Measurements from ENCODE around the gene GABRB3.

Gene GABRB3

GRCh38 chr15:26682598-26683164 is 90.2 kb downstream of the GABRB3 start:
- no peak overlapping the region for H3K4me3 ChIP-seq
- TF ChIP-seq CTCF (IDR thresholded peaks at IDR 0.05), result no peak
- no peak overlapping the region for H3K27ac ChIP-seq
- no peak for DNase-seq (ENCODE audit: low spot score)

- H3K4me3 ChIP-seq, result no peak overlapping the region
- H3K27ac ChIP-seq, result no peak overlapping the region
- no peak for DNase-seq (ENCODE audit: low spot score)
- TF ChIP-seq CTCF (IDR thresholded peaks at IDR 0.05), result no peak
Observed at GRCh38 chr15:26679927-26680326, 92.9 kb downstream of the GABRB3 start.

GRCh38 chr15:26676115-26676514 is 96.8 kb downstream of the GABRB3 start:
- no peak overlapping the region for H3K4me3 ChIP-seq
- DNase-seq (ENCODE audit: low spot score), result no peak
- no peak overlapping the region for H3K27ac ChIP-seq
- TF ChIP-seq CTCF (IDR thresholded peaks at IDR 0.05), result no peak

- Histone ChIP-seq H3K4me3 (no peak overlapping the region), H3K27ac (no peak overlapping the region)
- no peak for TF ChIP-seq CTCF (IDR thresholded peaks at IDR 0.05)
- DNase-seq (ENCODE audit: low spot score), result no peak
Observed at GRCh38 chr15:26674467-26674866, 98.4 kb downstream of the GABRB3 start.

- no peak overlapping the region for H3K27ac ChIP-seq
- DNase-seq (ENCODE audit: low spot score), result no peak
- no peak overlapping the region for H3K4me3 ChIP-seq
- TF ChIP-seq CTCF (IDR thresholded peaks at IDR 0.05), result no peak
Observed at GRCh38 chr15:26673445-26673844, 99.4 kb downstream of the GABRB3 start.

GRCh38 chr15:26670116-26670515 is 102.8 kb downstream of the GABRB3 start:
- H3K27ac ChIP-seq, result no peak overlapping the region
- DNase-seq (ENCODE audit: low spot score), result no peak
- no peak for TF ChIP-seq CTCF (IDR thresholded peaks at IDR 0.05)
- no peak overlapping the region for H3K4me3 ChIP-seq

GRCh38 chr15:26667222-26667988 is 105.5 kb downstream of the GABRB3 start:
- no peak overlapping the region for H3K4me3 ChIP-seq
- no peak overlapping the region for H3K27ac ChIP-seq
- no peak for TF ChIP-seq CTCF (IDR thresholded peaks at IDR 0.05)
- DNase-seq (ENCODE audit: low spot score), result no peak

Data from coronary artery (tissue), 2 donors.